ENCODE measurements around the gene KRTAP3-1. TPM values are rescaled to one million over a fixed set of nuclear protein-coding genes. Genes with fewer than 3 reads are reported as not detected.
"Not testable (repeated sequence)": the region's sequence is repeated elsewhere in the genome, so short reads cannot be mapped to it uniquely, and the experiment has no call there.

The KRTAP3-1 gene
- total RNA-seq, 1 experiment from 2014 or later = 1.6 TPM

- H3K9me2 ChIP-seq (replicated peaks; ENCODE audit: low read length) = no peaks in the 10 kb centered on the region
- no peak overlapping the region for H3K4me3 ChIP-seq (ENCODE audit: low read length)
- CTCF ChIA-PET = no interaction called here
- H3K9ac ChIP-seq (ENCODE audit: low read length) = no peak overlapping the region
- H3K9me3 ChIP-seq (ENCODE audit: low read length) = no peaks in the 10 kb centered on the region
- no peaks in the 10 kb centered on the region for H3F3A ChIP-seq (ENCODE audit: low read length, unreplicated experiment)
- no peaks in the 10 kb centered on the region for H3K27me3 ChIP-seq (ENCODE audit: low read length)
- DNase-seq (no peak), ATAC-seq (no peak)
- BruUV-seq (replicated peaks) = no TSS peak
- peaks cover 6% of the 10 kb centered on the region for H3K4me1 ChIP-seq (ENCODE audit: insufficient read depth, low read length)
- no peaks in the 10 kb centered on the region for H3K79me2 ChIP-seq (ENCODE audit: low read length)
- no peaks in the 10 kb centered on the region for H4K20me1 ChIP-seq (ENCODE audit: low read length)
- POLR2A ChIA-PET (ENCODE audit: unreplicated experiment) = no interaction called here
- TF ChIP-seq EZH2phosphoT487 (IDR thresholded peaks at IDR 0.05; ENCODE audit: borderline replicate concordance, low read length) (no peak), EZH2 (IDR thresholded peaks at IDR 0.05; ENCODE audit: low read length, unreplicated experiment) (no peak)
- TF ChIP-seq, protein P1, sequence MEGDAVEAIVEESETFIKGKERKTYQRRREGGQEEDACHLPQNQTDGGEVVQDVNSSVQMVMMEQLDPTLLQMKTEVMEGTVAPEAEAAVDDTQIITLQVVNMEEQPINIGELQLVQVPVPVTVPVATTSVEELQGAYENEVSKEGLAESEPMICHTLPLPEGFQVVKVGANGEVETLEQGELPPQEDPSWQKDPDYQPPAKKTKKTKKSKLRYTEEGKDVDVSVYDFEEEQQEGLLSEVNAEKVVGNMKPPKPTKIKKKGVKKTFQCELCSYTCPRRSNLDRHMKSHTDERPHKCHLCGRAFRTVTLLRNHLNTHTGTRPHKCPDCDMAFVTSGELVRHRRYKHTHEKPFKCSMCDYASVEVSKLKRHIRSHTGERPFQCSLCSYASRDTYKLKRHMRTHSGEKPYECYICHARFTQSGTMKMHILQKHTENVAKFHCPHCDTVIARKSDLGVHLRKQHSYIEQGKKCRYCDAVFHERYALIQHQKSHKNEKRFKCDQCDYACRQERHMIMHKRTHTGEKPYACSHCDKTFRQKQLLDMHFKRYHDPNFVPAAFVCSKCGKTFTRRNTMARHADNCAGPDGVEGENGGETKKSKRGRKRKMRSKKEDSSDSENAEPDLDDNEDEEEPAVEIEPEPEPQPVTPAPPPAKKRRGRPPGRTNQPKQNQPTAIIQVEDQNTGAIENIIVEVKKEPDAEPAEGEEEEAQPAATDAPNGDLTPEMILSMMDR (conservative IDR thresholded peaks at IDR 0.05; ENCODE audit: low read depth, low read length) = no peak
- H3K4me2 ChIP-seq (ENCODE audit: low read length) = no peak overlapping the region
- H3K27ac ChIP-seq (ENCODE audit: low read length) = no peak overlapping the region
- no peaks in the 10 kb centered on the region for H3K36me3 ChIP-seq (ENCODE audit: low read depth, low read length)
- intact Hi-C loops (cut with micrococcal nuclease) = no loop called here
- H2AFZ ChIP-seq (ENCODE audit: low read length) = no peak overlapping the region
Measured at GRCh38 chr17:41037853-41038350, 29.0 kb upstream of the KRTAP3-1 start.

- BruUV-seq (replicated peaks); H3K79me2 ChIP-seq (ENCODE audit: low read length); H3K4me2 ChIP-seq (ENCODE audit: low read length); H3K27ac ChIP-seq (ENCODE audit: low read length); intact Hi-C loops (cut with micrococcal nuclease); DNase-seq; POLR2A ChIA-PET (ENCODE audit: unreplicated experiment); CTCF ChIA-PET; H3K27me3 ChIP-seq (ENCODE audit: low read length); H2AFZ ChIP-seq (ENCODE audit: low read length); H3K9me2 ChIP-seq (replicated peaks; ENCODE audit: low read length); H3K36me3 ChIP-seq (ENCODE audit: low read depth, low read length); H3K4me3 ChIP-seq (ENCODE audit: low read length); H3F3A ChIP-seq (ENCODE audit: low read length, unreplicated experiment); H4K20me1 ChIP-seq (ENCODE audit: low read length); H3K9me3 ChIP-seq (ENCODE audit: low read length); ATAC-seq; H3K4me1 ChIP-seq (ENCODE audit: insufficient read depth, low read length); H3K9ac ChIP-seq (ENCODE audit: low read length): not testable (repeated sequence)
Measured at GRCh38 chr17:41034346-41034935, 25.5 kb upstream of the KRTAP3-1 start, which contains the start of gene KRTAP1-3. Gene KRTAP1-3, minus strand, starts transcription at chr17:41034874. Its CDS starts 53 bp downstream, at chr17:41034821.

DNA sequence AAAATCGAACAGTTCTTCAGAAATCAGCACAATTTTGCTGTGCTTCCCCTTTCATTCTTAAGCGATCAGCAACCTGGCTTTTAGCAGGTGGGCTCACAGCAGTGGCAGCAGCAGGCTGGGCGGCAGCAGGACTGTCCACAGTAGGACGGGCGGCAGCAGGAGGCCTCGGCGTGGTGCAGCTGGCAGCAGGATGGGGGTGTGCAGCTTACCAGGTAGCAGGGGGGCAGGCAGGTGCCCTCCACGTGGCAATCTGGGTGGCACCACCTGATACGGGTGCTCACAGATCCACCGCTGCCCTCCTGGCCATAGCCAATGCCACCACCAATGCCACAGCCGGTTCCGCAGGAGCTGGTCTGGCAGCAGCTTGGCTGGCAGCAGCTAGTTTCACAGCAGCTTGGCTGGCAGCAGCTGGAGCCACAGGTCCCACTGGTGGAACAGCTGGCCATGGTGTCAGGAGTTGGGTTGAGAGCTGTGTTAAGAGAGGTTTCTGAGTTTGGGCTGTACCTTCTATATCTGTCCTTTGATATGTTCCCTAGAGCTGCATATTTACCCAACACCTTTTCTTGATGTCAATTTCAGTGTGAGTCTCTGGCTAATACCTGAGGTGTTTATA, 20.8 kb upstream of the KRTAP3-1 start, which contains the start of gene KRTAP1-4:
Gene KRTAP1-4, minus strand, starts transcription at position 563 of the 613 bp plus-strand sequence. Its CDS starts 117 bp downstream, at position 446.
- no peak for ATAC-seq
- Histone ChIP-seq H3K9me3 (ENCODE audit: low read length) (no peaks in the 10 kb centered on the region), H3K36me3 (ENCODE audit: low read depth, low read length) (no peaks in the 10 kb centered on the region), H2AFZ (ENCODE audit: low read length) (no peak within 1 kb of the TSS), H3K4me3 (ENCODE audit: low read length) (no peak within 1 kb of the TSS), H3K27me3 (ENCODE audit: low read length) (no peaks in the 10 kb centered on the region), H3F3A (ENCODE audit: low read length, unreplicated experiment) (no peaks in the 10 kb centered on the region), H3K4me2 (ENCODE audit: low read length) (no peak within 1 kb of the TSS), H3K9ac (ENCODE audit: low read length) (no peak within 1 kb of the TSS), H3K9me2 (replicated peaks; ENCODE audit: low read length) (no peaks in the 10 kb centered on the region), H3K4me1 (ENCODE audit: insufficient read depth, low read length) (peaks cover 17% of the 10 kb centered on the region), H3K79me2 (ENCODE audit: low read length) (no peaks in the 10 kb centered on the region), H3K27ac (ENCODE audit: low read length) (no peak within 1 kb of the TSS), H4K20me1 (ENCODE audit: low read length) (no peaks in the 10 kb centered on the region)
- intact Hi-C loops (cut with micrococcal nuclease) = no loop called here
- POLR2A ChIA-PET (ENCODE audit: unreplicated experiment) = no interaction called here
- TF ChIP-seq EZH2phosphoT487 (IDR thresholded peaks at IDR 0.05; ENCODE audit: borderline replicate concordance, low read length) = no peak
- no peak for TF ChIP-seq EZH2 (IDR thresholded peaks at IDR 0.05; ENCODE audit: low read length, unreplicated experiment)
- TF ChIP-seq, protein P1 (conservative IDR thresholded peaks at IDR 0.05; ENCODE audit: low read depth, low read length) = no peak
- CTCF ChIA-PET = no interaction called here
- no peak for DNase-seq
- BruUV-seq (replicated peaks) = no TSS peak
